Effector memory CD8-positive, alpha-beta T cell (primary cell): Measurements from ENCODE around the gene TPSG1.
A peak's percentile ranks its signal among the peaks of the same experiment; 100 is the strongest.
"Not testable (repeated sequence)": the region's sequence is repeated elsewhere in the genome, so short reads cannot be mapped to it uniquely, and the experiment has no call there.

Source experiments
- ATAC-seq: fragments of 150-1000 bp; cut with Tn5 transposase; replicated peaks from 2 replicates; pipeline ENCODE4 v1.10.0; 2021; ENCODE audit warnings: mild to moderate bottlenecking, moderate library complexity
- DNase-seq, 3 experiments: peaks; one replicate each; pipeline ENCODE4 v3.0.0; 2021
- H3K27ac Mint-ChIP-seq, 2 donors: one replicate each; pipeline ENCODE4 v1.8.0; 2022; ENCODE audit warnings: mild to moderate bottlenecking in 2 of 2, mixed read lengths in 2 of 2, moderate library complexity in 2 of 2
- H3K27me3 Mint-ChIP-seq, 2 donors: one replicate each; pipeline ENCODE4 v1.8.0; 2022; ENCODE audit warnings: mixed read lengths in 2 of 2
- H3K36me3 Mint-ChIP-seq: one replicate; pipeline ENCODE4 v1.8.0; 2022; ENCODE audit warnings: mild to moderate bottlenecking, moderate library complexity, mixed read lengths; ENCODE audit not compliant: insufficient read depth
- H3K4me1 Mint-ChIP-seq, 2 donors: one replicate each; pipeline ENCODE4 v1.8.0; 2022; ENCODE audit warnings: low read depth in 2 of 2, mixed read lengths in 2 of 2
- H3K4me3 Mint-ChIP-seq, 2 donors: one replicate each; pipeline ENCODE4 v1.8.0; 2022; ENCODE audit warnings: mild to moderate bottlenecking in 2 of 2, mixed read lengths in 2 of 2, moderate library complexity in 2 of 2
- H3K9me3 Mint-ChIP-seq, 2 donors: one replicate each; pipeline ENCODE4 v1.8.0; 2022; ENCODE audit warnings: mixed read lengths in 2 of 2

Gene TPSG1

DNA sequence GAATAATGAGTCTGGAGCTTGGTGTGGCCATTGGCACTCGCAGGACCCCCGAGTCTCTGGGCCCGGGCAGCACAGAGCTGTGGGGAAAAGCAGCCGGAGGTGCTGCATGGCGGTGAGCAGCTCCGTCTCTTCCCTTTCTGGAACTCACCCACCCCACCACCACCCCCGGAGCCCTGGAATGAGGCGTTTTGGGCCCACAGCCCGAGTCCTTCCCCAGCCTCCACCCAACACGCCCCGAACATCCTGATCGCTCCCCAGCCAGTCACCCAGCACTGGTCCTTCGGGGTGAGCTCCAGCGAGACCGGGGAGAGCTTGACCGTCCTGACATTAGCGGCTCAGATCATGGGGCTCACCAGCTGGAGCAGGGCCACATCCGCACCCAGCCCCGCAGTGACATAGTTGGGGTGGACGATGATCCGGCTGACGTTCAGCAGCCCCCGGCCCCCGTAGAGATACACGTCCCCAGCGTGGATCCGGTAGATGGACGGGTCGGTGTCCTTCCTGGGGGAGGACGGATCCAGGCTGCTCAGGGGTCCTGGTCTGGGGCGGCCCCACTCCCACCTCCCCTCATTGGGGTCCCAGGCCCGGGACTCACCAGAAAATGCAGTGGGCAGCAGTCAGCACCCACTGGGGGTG lies 37.3 kb upstream of the TPSG1 start:
- H3K4me3 Mint-ChIP-seq, result no peak overlapping the region
- no peak for DNase-seq
- H3K27me3 Mint-ChIP-seq, result peaks cover 21 to 44% of the 10 kb centered on the region in 2 donors
- ATAC-seq, result no peak
- peaks cover 4% of the 10 kb centered on the region in 2 donors for H3K4me1 Mint-ChIP-seq
- H3K9me3 Mint-ChIP-seq, result no peaks in the 10 kb centered on the region
- no peak overlapping the region for H3K27ac Mint-ChIP-seq
- H3K36me3 Mint-ChIP-seq, result peaks cover 3% of the 10 kb centered on the region

DNA sequence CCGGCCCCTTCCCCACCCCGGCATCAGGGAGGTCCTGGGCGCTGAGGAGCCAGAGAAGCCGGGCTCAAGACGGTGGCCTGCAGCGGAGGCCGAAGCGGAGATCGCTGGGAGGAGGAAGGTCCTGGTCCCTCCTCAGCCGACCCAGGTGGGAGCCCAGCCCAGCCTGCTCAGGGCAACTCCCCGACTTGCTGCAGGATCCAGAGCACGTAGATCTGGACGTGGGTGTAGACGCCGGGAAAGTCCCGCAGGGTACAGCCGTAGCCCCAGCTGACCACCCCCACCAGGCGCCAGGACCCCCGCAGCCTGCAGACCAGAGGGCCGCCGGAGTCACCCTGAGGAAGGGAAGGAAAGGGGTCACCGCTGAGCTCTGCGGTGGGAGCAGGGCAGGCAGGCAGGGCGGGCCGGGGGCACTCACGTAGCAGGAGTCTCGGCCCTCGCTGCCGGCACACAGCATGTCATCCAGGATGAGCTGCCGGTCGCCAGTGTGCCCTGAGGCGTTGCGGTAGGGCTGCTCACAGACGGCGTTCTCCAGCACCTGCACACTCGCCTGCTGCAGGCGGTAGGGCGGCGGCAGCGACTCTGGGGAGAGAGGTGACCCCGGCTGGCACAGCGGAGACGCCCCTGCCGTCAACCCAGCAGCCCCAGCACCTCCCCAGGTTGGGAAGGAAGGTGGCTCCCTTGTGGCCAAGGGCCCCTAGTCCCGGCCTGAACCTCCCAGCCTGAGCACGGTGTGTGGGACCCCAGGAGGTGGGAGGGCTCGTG lies 36.2 kb upstream of the TPSG1 start:
- no peak overlapping the region for H3K4me3 Mint-ChIP-seq
- H3K27me3 Mint-ChIP-seq, result peaks cover 21 to 51% of the 10 kb centered on the region in 2 donors
- H3K9me3 Mint-ChIP-seq, result no peaks in the 10 kb centered on the region
- no peak for DNase-seq
- ATAC-seq, result no peak
- peaks cover 4% of the 10 kb centered on the region in 2 donors for H3K4me1 Mint-ChIP-seq
- no peak overlapping the region for H3K27ac Mint-ChIP-seq
- H3K36me3 Mint-ChIP-seq, result no peaks in the 10 kb centered on the region

DNA sequence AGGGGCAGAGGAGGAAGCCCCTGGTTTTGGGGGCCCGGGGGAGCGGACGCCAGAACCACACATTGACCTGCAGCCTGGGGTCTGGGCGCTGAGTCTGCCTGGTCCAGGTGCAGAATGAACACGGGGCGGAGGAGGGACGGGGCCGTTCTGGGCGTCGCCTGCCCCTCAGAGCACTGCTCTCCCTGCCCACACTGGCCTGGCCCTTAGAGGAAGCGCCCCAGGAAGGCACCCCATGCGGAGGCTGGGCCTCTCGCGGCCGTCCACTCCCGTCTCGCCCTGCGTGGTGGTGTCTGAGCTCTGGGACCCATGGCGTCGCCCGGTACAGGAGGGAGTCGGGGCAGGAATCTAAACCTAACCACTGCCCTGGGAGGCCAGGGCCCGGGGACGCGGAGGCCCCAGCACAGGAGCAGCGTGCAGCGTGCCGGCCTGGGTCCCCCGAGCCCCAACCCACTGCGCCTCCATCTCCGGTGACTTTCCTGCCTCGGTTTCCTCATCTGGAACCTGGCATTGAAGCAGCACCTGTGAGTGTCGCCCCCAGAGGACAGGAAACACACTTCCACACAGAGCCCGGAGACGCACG lies 35.1 kb upstream of the TPSG1 start:
- Mint-ChIP-seq H3K36me3 (no peaks in the 10 kb centered on the region), H3K4me3 (no peak overlapping the region), H3K27me3 (peaks cover 21 to 51% of the 10 kb centered on the region in 2 donors), H3K9me3 (no peaks in the 10 kb centered on the region), H3K4me1 (peaks cover 4% of the 10 kb centered on the region in 2 donors), H3K27ac (no peak overlapping the region)
- DNase-seq, result no peak
- no peak for ATAC-seq

DNA sequence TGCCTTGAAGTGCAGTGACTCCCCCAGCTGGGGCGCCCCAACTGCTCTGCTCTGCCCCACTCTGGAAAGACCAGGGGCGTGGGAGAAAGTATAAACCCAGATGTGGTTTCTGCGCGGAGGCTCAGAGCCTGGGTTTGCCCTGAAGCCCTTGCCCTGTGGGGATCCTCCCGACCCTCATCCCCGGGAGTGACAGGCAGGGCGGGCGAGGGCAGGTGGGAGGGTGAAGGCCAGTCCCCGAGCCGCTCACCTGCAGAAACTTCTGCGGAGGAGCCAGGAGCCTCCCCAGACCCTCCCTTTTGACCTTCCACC lies 34.6 kb upstream of the TPSG1 start:
- Mint-ChIP-seq H3K27me3 (peaks cover 21 to 51% of the 10 kb centered on the region in 2 donors), H3K4me1 (peaks cover 4% of the 10 kb centered on the region in 2 donors), H3K36me3 (no peaks in the 10 kb centered on the region), H3K4me3 (no peak overlapping the region), H3K9me3 (no peaks in the 10 kb centered on the region), H3K27ac (no peak overlapping the region)
- no peak for DNase-seq
- ATAC-seq, result no peak

DNA sequence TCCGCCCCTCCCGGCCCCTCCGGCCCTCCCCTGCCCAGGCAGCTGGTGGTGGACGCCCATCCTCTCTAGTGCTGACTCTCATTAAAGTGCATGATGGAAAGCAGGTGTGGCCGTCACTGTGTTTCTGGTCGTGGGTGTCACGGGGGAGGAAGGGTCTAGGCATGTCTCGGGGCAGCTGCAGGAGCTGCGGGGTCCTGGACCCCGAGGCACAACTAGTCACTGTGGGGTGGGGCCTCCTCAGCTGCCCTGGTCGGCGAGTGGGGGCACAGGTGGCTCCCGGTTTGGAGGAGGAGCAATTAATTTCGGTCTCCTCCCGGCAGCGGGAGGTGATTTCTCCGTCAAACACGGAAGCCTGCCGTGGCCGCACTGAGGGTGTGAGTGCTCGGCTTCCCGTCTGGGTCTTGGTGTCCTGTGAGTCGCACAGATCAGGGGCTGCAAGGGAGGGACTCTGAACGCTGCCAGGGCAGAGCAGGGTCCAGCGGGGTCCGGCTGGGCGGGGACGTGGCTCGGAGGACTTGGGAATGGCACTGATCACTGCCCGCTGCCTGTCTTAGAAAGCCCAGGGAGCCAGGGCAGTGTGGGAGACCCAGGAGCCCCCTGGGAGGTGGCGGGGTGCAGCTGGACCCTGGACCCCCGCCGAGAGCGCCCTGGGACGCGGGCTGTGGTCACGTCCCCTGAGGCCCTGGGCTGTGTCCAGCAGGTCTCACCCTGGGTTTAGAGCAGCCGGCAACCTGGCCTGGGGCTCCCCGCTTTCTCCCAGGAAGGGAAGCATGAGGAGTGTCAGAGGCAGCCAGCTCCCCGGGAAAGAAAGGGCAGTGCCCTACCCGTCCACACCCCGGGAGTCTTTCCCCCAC lies 34.1 kb upstream of the TPSG1 start:
- DNase-seq (no peak), ATAC-seq (peak; percentile 50)
- Mint-ChIP-seq H3K27ac (no peak overlapping the region), H3K9me3 (no peaks in the 10 kb centered on the region), H3K4me1 (peaks cover 4% of the 10 kb centered on the region in 2 donors), H3K27me3 (peaks cover 21 to 51% of the 10 kb centered on the region in 2 donors), H3K36me3 (no peaks in the 10 kb centered on the region), H3K4me3 (peak overlapping the region; percentile 63 to 69)

DNA sequence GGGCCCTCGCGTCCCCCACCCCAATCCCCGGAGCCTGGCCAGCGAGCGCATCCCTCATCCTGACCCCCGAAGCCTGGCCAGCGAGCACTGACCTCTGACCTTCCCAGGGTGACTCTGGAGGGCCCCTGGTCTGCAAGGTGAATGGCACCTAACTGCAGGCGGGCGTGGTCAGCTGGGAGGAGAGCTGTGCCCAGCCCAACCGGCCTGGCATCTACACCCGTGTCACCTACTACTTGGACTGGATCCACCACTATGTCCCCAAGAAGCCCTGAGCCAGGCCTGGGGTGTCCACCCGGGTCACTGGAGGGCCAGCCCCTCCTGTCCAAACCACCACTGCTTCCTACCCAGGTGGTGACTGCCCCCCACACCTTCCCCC lies 33.1 kb upstream of the TPSG1 start:
- Mint-ChIP-seq H3K27me3 (peaks cover 21 to 51% of the 10 kb centered on the region in 2 donors), H3K9me3 (no peaks in the 10 kb centered on the region), H3K36me3 (no peaks in the 10 kb centered on the region), H3K4me1 (peaks cover 4% of the 10 kb centered on the region in 2 donors), H3K27ac (no peak overlapping the region), H3K4me3 (no peak overlapping the region)
- ATAC-seq, result no peak
- DNase-seq, result no peak

DNA sequence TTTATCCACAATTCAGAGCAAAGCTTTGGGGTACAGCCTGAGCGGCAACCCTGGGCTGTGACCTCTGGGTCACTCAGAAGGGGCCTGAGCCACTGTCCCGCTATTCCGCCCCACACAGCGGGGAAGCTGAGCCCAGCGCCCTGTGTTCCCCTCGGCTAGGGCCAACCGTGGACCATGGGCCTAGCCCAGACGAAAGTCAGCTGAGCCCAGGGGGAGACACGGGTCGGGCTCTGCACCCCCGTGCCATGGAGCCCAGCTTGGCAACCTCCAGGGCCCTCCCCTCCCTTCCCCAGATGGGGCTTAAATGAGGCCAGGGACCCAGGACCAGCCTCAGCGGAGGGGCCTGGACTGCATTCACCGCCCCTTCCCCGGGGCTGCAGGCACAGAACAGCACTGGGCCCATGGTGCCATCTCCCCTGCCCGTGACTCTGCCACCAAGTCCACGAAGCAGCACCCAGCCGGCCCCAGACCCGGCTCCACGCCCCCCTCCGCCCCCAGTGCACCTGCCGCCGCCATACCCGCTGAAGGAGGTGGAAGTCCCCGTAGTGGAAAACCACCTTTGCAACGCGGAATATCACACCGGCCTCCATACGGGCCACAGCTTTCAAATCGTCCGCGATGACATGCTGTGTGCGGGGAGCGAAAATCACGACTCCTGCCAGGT lies 32.6 kb upstream of the TPSG1 start:
- Mint-ChIP-seq H3K4me3 (no peak overlapping the region), H3K27me3 (peaks cover 21 to 51% of the 10 kb centered on the region in 2 donors), H3K9me3 (no peaks in the 10 kb centered on the region), H3K36me3 (no peaks in the 10 kb centered on the region), H3K4me1 (peaks cover 4% of the 10 kb centered on the region in 2 donors), H3K27ac (no peak overlapping the region)
- DNase-seq (no peak), ATAC-seq (no peak)

DNA sequence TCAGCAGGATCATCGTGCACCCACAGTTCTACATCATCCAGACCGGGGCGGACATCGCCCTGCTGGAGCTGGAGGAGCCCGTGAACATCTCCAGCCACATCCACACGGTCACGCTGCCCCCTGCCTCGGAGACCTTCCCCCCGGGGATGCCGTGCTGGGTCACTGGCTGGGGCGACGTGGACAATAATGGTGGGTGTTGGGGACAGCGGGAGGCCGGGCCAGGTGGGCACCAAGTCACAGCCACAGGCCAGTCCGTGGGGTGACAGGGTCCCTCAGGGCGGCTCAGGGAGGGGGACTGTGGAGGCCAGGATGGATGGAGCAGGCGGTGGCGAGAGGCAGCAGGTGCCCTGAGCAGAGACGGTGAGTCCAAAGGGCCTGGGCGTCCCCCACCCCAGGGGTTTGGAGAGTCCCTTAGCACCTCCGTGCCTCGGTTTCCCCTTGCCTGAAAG lies 31.8 kb upstream of the TPSG1 start:
- no peaks in the 10 kb centered on the region for H3K9me3 Mint-ChIP-seq
- H3K27ac Mint-ChIP-seq, result no peak overlapping the region
- no peaks in the 10 kb centered on the region for H3K36me3 Mint-ChIP-seq
- no peak overlapping the region for H3K4me3 Mint-ChIP-seq
- H3K27me3 Mint-ChIP-seq, result peaks cover 16 to 44% of the 10 kb centered on the region in 2 donors
- DNase-seq (no peak), ATAC-seq (no peak)
- H3K4me1 Mint-ChIP-seq, result peaks cover 4% of the 10 kb centered on the region in 2 donors

DNA sequence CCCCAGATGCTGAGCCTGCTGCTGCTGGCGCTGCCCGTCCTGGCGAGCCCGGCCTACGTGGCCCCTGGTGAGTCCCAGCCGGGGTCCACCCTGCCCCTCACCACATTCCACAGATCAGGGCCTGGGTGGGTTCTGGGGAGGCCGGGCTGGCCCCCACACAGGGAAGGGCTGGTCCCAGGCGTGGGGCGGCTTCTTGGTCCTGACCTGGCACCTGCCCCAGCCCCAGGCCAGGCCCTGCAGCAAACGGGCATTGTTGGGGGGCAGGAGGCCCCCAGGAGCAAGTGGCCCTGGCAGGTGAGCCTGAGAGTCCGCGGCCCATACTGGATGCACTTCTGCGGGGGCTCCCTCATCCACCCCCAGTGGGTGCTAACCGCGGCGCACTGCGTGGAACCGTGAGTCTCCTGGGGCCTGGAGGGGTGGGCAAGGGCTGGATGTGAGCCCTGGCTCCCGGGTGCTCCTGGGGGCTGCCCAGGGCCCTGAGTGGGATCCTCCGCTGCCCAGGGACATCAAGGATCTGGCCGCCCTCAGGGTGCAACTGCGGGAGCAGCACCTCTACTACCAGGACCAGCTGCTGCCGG lies 31.3 kb upstream of the TPSG1 start:
- not testable (repeated sequence) for ATAC-seq, H3K36me3 Mint-ChIP-seq, H3K9me3 Mint-ChIP-seq, DNase-seq, H3K27ac Mint-ChIP-seq, H3K4me3 Mint-ChIP-seq, H3K4me1 Mint-ChIP-seq
- H3K27me3 Mint-ChIP-seq, result peaks cover 16 to 40% of the 10 kb centered on the region in 2 donors

DNA sequence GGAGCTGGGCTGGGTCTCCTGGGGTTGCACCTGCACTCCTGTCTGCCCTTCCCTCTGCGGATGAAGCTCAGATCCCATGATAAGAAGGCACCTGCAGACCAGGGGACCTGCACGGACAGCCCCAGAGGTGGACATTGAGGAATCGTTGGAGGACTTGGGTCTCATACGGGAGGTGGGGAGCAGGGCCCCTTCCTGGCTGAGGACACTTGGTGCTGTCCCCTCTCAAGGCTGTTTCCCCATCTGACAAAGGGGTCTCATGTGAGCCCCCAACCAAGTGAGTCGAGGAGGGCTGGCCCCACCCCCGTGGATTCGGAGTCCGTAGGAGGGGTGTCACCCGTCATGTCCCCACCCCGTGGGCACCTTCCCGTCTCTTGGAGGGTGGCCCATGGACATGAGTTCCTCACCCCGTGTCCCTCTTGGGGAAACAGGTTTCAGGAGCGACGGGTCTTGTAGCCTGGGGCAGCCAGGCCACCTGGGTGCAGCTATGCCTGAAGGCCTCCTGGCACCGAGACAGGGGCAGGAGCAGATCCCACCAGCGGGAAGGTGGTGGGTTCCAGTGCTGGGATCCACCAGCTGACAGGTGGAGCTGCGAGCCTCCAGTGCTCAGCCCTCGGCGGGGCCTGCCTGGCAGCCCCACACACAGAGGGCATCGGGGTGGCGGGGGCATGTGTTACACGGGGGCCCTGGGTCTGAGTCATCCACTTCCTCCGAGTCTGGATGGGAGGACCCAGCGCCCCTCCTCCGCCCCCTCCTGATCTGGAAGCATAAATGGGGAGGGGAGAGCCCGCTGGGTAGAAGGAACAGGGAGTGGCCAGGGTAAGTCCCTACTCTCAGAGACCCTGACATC lies 30.4 kb upstream of the TPSG1 start, which contains the start of gene TPSD1:
Gene TPSD1, plus strand, starts transcription at position 794 of the 847 bp plus-strand sequence. CDS start 212 bp downstream, outside the sequence.
- H3K36me3 Mint-ChIP-seq, H3K27ac Mint-ChIP-seq, H3K4me1 Mint-ChIP-seq, ATAC-seq, H3K4me3 Mint-ChIP-seq, DNase-seq, H3K9me3 Mint-ChIP-seq: not testable (repeated sequence)
- peaks cover 12 to 32% of the 10 kb centered on the region in 2 donors for H3K27me3 Mint-ChIP-seq

DNA sequence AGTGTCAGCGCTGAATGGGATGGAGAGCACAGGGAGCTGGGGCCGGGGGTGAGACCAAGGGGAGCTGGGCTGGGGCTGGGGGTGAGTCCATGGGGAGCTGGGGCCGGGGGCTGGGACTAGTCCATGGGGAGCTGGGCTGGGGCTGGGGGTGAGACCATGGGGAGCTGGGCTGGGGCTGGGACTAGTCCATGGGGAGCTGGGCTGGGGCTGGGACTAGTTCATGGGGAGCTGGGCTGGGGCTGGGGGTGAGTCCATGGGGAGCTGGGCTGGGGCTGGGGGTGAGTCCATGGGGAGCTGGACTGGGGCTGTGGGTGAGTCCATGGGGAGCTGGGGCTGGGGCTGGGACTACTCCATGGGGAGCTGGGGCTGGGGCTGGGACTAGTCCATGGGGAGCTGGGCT lies 29.8 kb upstream of the TPSG1 start:
- ATAC-seq, H3K9me3 Mint-ChIP-seq, DNase-seq, H3K4me1 Mint-ChIP-seq, H3K4me3 Mint-ChIP-seq, H3K27ac Mint-ChIP-seq, H3K36me3 Mint-ChIP-seq: not testable (repeated sequence)
- peaks cover 6 to 25% of the 10 kb centered on the region in 2 donors for H3K27me3 Mint-ChIP-seq
